Measurements from ENCODE around the gene NEK8.
A peak's percentile ranks its signal among the peaks of the same experiment; 100 is the strongest.

The NEK8 gene

GRCh38 chr17:28728364-28729200, at the start of gene NEK8:
Gene NEK8, plus strand, starts transcription at chr17:28728788. Its CDS starts 26 bp downstream, at chr17:28728814.
- peak; percentile 94 for DNase-seq

- DNase-seq = no peak
Measured at GRCh38 chr17:28682655-28683054, 45.9 kb upstream of the NEK8 start.

- peak; percentile 91 for DNase-seq
Measured at GRCh38 chr17:28684963-28685362, 43.6 kb upstream of the NEK8 start.

- no peak for DNase-seq
Measured at GRCh38 chr17:28685366-28685765, 43.2 kb upstream of the NEK8 start.

- DNase-seq = no peak
Measured at GRCh38 chr17:28686296-28686695, 42.3 kb upstream of the NEK8 start.

- no peak for DNase-seq
Measured at GRCh38 chr17:28688481-28688880, 40.1 kb upstream of the NEK8 start.

- no peak for DNase-seq
Measured at GRCh38 chr17:28689011-28689410, 39.6 kb upstream of the NEK8 start.

- peak; percentile 34 for DNase-seq
Measured at GRCh38 chr17:28693869-28694268, 34.7 kb upstream of the NEK8 start.

- DNase-seq = no peak
Measured at GRCh38 chr17:28698253-28698941, 30.2 kb upstream of the NEK8 start.

GRCh38 chr17:28700278-28700677, 28.3 kb upstream of the NEK8 start:
- DNase-seq = no peak

- DNase-seq = no peak
Measured at GRCh38 chr17:28700830-28701492, 27.6 kb upstream of the NEK8 start.

- peak; percentile 78 for DNase-seq
Measured at GRCh38 chr17:28702026-28702751, 26.4 kb upstream of the NEK8 start.

GRCh38 chr17:28702752-28703150, 25.8 kb upstream of the NEK8 start:
- DNase-seq = no peak

GRCh38 chr17:28703552-28704218, 24.9 kb upstream of the NEK8 start:
- no peak for DNase-seq

GRCh38 chr17:28704219-28704858, 24.2 kb upstream of the NEK8 start:
- no peak for DNase-seq

- no peak for DNase-seq
Measured at GRCh38 chr17:28705074-28705659, 23.4 kb upstream of the NEK8 start.

GRCh38 chr17:28705728-28706334, 22.8 kb upstream of the NEK8 start:
- DNase-seq = no peak

- no peak for DNase-seq
Measured at GRCh38 chr17:28706471-28707338, 21.9 kb upstream of the NEK8 start.

GRCh38 chr17:28707339-28707720, 21.3 kb upstream of the NEK8 start:
- no peak for DNase-seq
